AG08396 (cell line): ENCODE results near the gene CDH26.

Source experiments
- DNase-seq: peaks from one replicate; pipeline ENCODE4 v3.0.0; 2012; ENCODE audit warnings: low spot score, mixed read lengths

CDH26 gene

GRCh38 chr20:60046860-60047259 lies 88.6 kb downstream of the CDH26 start:
- no peak for DNase-seq

- DNase-seq, result no peak
These were observed 90.7 kb downstream of the CDH26 start for GRCh38 chr20:60048634-60049521.

GRCh38 chr20:60049601-60050000 lies 91.4 kb downstream of the CDH26 start:
- no peak for DNase-seq

- DNase-seq, result no peak
These were observed 92.1 kb downstream of the CDH26 start for GRCh38 chr20:60050193-60050947.

GRCh38 chr20:60051911-60052310 lies 93.7 kb downstream of the CDH26 start:
- no peak for DNase-seq

GRCh38 chr20:60052322-60052721 lies 94.1 kb downstream of the CDH26 start:
- DNase-seq, result no peak

GRCh38 chr20:60053125-60053817 lies 95.0 kb downstream of the CDH26 start:
- DNase-seq, result no peak

GRCh38 chr20:60053818-60054190 lies 95.6 kb downstream of the CDH26 start:
- DNase-seq, result no peak

GRCh38 chr20:60054716-60055634 lies 96.8 kb downstream of the CDH26 start:
- DNase-seq, result no peak

- DNase-seq, result no peak
These were observed 97.5 kb downstream of the CDH26 start for GRCh38 chr20:60055740-60056139.

GRCh38 chr20:60056407-60057122 lies 98.3 kb downstream of the CDH26 start:
- DNase-seq, result no peak

- peak; percentile 70 for DNase-seq
These were observed 99.1 kb downstream of the CDH26 start for GRCh38 chr20:60057123-60057865.

- DNase-seq, result no peak
These were observed 99.9 kb downstream of the CDH26 start for GRCh38 chr20:60057866-60058807.

- DNase-seq, result no peak
These were observed 100.7 kb downstream of the CDH26 start for GRCh38 chr20:60058879-60059278.

- DNase-seq, result no peak
These were observed 101.9 kb downstream of the CDH26 start for GRCh38 chr20:60060006-60060557.

- no peak for DNase-seq
These were observed 102.4 kb downstream of the CDH26 start for GRCh38 chr20:60060593-60060992.

GRCh38 chr20:60062431-60063047 lies 104.3 kb downstream of the CDH26 start:
- DNase-seq, result peak; percentile 63

GRCh38 chr20:60063048-60063451 lies 104.8 kb downstream of the CDH26 start:
- peak; percentile 84 for DNase-seq
